ENCODE data around the gene TREML1.

DNA sequence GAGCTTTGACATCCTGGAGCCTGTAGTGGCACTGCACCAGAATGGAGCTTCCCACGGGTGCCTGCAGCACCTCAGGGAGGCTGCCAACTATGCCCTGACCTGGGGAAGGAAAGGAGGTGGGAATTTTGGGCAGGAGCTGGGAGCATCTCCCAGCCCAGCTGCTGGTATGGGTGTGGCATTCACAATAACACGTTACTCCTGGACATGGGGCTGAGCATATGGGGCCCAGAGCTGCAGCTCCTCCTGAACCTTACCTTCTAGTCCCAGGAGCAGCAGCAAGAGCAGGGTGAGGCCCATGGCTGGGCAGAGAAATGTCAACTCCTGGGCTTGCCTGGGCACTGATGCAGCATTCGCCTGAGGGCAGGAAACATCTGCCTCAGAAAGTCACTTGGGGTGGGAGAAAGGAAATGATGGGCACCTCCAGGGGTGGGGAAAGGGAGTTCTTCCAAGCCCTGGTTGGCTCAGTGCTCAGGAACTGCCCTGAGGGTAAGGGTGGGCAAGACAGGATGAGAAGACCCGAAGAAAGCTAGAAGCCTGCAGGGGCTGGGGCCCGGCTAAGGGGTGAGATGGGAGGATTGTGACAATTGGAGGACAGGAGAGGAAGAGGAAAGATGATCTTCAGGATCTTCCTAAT, at the start of gene TREML1:
- TF ChIP-seq EP300 (IDR thresholded peaks at IDR 0.05; ENCODE audit: low read depth) = no peak
- TF ChIP-seq POLR2AphosphoS5 (IDR thresholded peaks at IDR 0.05) = no peak
- TF ChIP-seq, protein P1, sequence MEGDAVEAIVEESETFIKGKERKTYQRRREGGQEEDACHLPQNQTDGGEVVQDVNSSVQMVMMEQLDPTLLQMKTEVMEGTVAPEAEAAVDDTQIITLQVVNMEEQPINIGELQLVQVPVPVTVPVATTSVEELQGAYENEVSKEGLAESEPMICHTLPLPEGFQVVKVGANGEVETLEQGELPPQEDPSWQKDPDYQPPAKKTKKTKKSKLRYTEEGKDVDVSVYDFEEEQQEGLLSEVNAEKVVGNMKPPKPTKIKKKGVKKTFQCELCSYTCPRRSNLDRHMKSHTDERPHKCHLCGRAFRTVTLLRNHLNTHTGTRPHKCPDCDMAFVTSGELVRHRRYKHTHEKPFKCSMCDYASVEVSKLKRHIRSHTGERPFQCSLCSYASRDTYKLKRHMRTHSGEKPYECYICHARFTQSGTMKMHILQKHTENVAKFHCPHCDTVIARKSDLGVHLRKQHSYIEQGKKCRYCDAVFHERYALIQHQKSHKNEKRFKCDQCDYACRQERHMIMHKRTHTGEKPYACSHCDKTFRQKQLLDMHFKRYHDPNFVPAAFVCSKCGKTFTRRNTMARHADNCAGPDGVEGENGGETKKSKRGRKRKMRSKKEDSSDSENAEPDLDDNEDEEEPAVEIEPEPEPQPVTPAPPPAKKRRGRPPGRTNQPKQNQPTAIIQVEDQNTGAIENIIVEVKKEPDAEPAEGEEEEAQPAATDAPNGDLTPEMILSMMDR (IDR thresholded peaks at IDR 0.05) = no peak
- no peak for TF ChIP-seq POLR2A (IDR thresholded peaks at IDR 0.05)
